CD14-positive monocyte (primary cell): Measurements from ENCODE around the gene POLD3. TPM values are rescaled to one million over a fixed set of nuclear protein-coding genes. Genes with fewer than 3 reads are reported as not detected.

Source experiments
- DNase-seq, 3 donors: peaks; one replicate each; pipeline ENCODE4 v3.0.0-alpha.2; 2011 to 2022
- H2AFZ ChIP-seq: 2 replicates; pipeline ENCODE4 v1.6.0; 2012; ENCODE audit warnings: mild to moderate bottlenecking, low read depth, low read length, inconsistent platforms; ENCODE audit not compliant: insufficient read depth, poor library complexity, severe bottlenecking
- H3K27ac ChIP-seq, 2 donors: 1 replicate in 1 of 2; 2 replicates in 1 of 2; pipeline ENCODE4 v1.5.1; 2012 to 2013; ENCODE audit warnings: low read length in 2 of 2, control low read depth in 1 of 2, inconsistent platforms in 1 of 2, low read depth in 1 of 2, mild to moderate bottlenecking in 1 of 2
- H3K27me3 ChIP-seq, 2 donors: one replicate each; pipeline versions ENCODE4 v1.6.0 to v1.6.1; 2011 to 2013; ENCODE audit warnings: low read length in 2 of 2; ENCODE audit not compliant: control insufficient read depth in 2 of 2, insufficient read depth in 2 of 2
- H3K36me3 ChIP-seq, 2 donors: replicated peaks in 1 of 2; 1 replicate in 1 of 2; 2 replicates in 1 of 2; pipeline versions ENCODE4 v1.5.1 to v1.6.1; 2012 to 2013; ENCODE audit warnings: low read length in 2 of 2, control low read depth in 1 of 2, inconsistent platforms in 1 of 2, mild to moderate bottlenecking in 1 of 2; ENCODE audit not compliant: insufficient read depth in 2 of 2, control insufficient read depth in 1 of 2
- H3K4me1 ChIP-seq, 2 donors: 1 replicate in 1 of 2; 2 replicates in 1 of 2; pipeline versions ENCODE4 v1.5.1 to v1.6.1; 2012 to 2013; ENCODE audit warnings: low read length in 2 of 2, control low read depth in 1 of 2, inconsistent platforms in 1 of 2, mild to moderate bottlenecking in 1 of 2, moderate library complexity in 1 of 2; ENCODE audit not compliant: insufficient read depth in 2 of 2, control insufficient read depth in 1 of 2
- H3K4me2 ChIP-seq: replicated peaks from 2 replicates; pipeline ENCODE3; 2012; ENCODE audit warnings: low read length, moderate library complexity, mild to moderate bottlenecking; ENCODE audit not compliant: poor library complexity, severe bottlenecking; ENCODE audit errors: extremely low read depth
- H3K4me3 ChIP-seq, 3 experiments: fragments of 200-600 bp in 1 of 3; sonication (generic) in 1 of 3; replicated peaks in 1 of 3; 1 replicate in 2 of 3; 2 replicates in 1 of 3; pipeline ENCODE4 v1.5.1; 2011 to 2013; ENCODE audit warnings: low read length in 3 of 3, mild to moderate bottlenecking in 3 of 3, control low read depth in 2 of 3, low read depth in 2 of 3, inconsistent platforms in 1 of 3, moderate library complexity in 1 of 3
- H3K79me2 ChIP-seq: 2 replicates; pipeline ENCODE4 v1.6.0; 2012; ENCODE audit warnings: mild to moderate bottlenecking, control low read depth, inconsistent platforms, low read length, moderate library complexity; ENCODE audit not compliant: insufficient read depth
- H3K9ac ChIP-seq: 2 replicates; pipeline ENCODE4 v1.6.0; 2017; ENCODE audit warnings: low read length, mild to moderate bottlenecking; ENCODE audit not compliant: insufficient read depth, poor library complexity, severe bottlenecking
- H3K9me3 ChIP-seq, 2 donors: replicated peaks in 1 of 2; 1 replicate in 1 of 2; 2 replicates in 1 of 2; pipeline versions ENCODE4 v1.5.1 to v1.6.1; 2012 to 2013; ENCODE audit warnings: low read length in 2 of 2, control low read depth in 1 of 2; ENCODE audit not compliant: control insufficient read depth in 1 of 2, insufficient read depth in 1 of 2
- H4K20me1 ChIP-seq: 2 replicates; pipeline ENCODE4 v1.6.0; 2012; ENCODE audit warnings: mild to moderate bottlenecking, low read length, control low read depth, moderate library complexity; ENCODE audit not compliant: insufficient read depth
- H3K27ac Mint-ChIP-seq, 7 donors: one replicate each; pipeline ENCODE4 v1.8.0; 2020; ENCODE audit warnings: mild to moderate bottlenecking in 7 of 7, mixed read lengths in 7 of 7, moderate library complexity in 6 of 7, inconsistent platforms in 2 of 7
- H3K27me3 Mint-ChIP-seq, 3 donors: one replicate each; pipeline ENCODE4 v1.8.0; 2021 to 2022; ENCODE audit warnings: low read depth in 3 of 3, mild to moderate bottlenecking in 3 of 3, mixed read lengths in 3 of 3, moderate library complexity in 3 of 3, inconsistent platforms in 1 of 3
- H3K36me3 Mint-ChIP-seq, 2 donors: one replicate each; pipeline ENCODE4 v1.8.0; 2020; ENCODE audit warnings: mixed read lengths in 2 of 2, inconsistent platforms in 1 of 2, mild to moderate bottlenecking in 1 of 2
- H3K4me1 Mint-ChIP-seq: one replicate; pipeline ENCODE4 v1.8.0; 2020; ENCODE audit warnings: mild to moderate bottlenecking, mixed read lengths
- H3K4me3 Mint-ChIP-seq, 2 donors: one replicate each; pipeline ENCODE4 v1.8.0; 2020; ENCODE audit warnings: mild to moderate bottlenecking in 2 of 2, mixed read lengths in 2 of 2, moderate library complexity in 1 of 2
- H3K9me3 Mint-ChIP-seq, 7 donors: one replicate each; pipeline ENCODE4 v1.8.0; 2020 to 2022; ENCODE audit warnings: mixed read lengths in 7 of 7, mild to moderate bottlenecking in 6 of 7, moderate library complexity in 6 of 7, inconsistent platforms in 2 of 7
- CTCF ChIP-seq: fragments of 200-600 bp; IDR thresholded peaks from one replicate; pipeline ENCODE4 v1.8.0; 2022; ENCODE audit warnings: antibody characterized with exemption, mild to moderate bottlenecking
- WGBS: methylation state at CpG from one replicate; pipeline ENCODE4 v1.1.5; 2013; ENCODE audit warnings: missing lambda C conversion rate; ENCODE audit not compliant: insufficient coverage; 5-methylcytosine and 5-hydroxymethylcytosine counted together
- intact Hi-C, 2 donors: fragments of 100-400 bp; cut with micrococcal nuclease; formaldehyde crosslinking; loops; one replicate each; pipeline versions ENCODE4 v1.15.0 to v1.15.1; 2023
- polyA plus RNA-seq, 3 donors: library from polyadenylated mRNA; depleted of rRNA in 1 of 3; unstranded in 2 of 3; stranded (reverse) in 1 of 3; fragments of 300-500 nt in 2 of 3; fragments of >200 nt in 1 of 3; fragmentation: Illumina TruSeq in 2 of 3; gene quantifications; 1 replicate in 2 of 3; 2 replicates in 1 of 3; pipeline ENCODE4 v1.2.3, GENCODE V29; 2012 to 2021

POLD3 gene
- polyA plus RNA-seq, 3 donors: 11.3 to 29.9 (median 26.2) TPM

GRCh38 chr11:74559110-74559933 is 33.1 kb upstream of the POLD3 start:
- H3K27me3 Mint-ChIP-seq: peaks cover 0 to 4% (median 2%) of the 10 kb centered on the region in 3 donors
- H2AFZ ChIP-seq: no peak overlapping the region
- no peaks in the 10 kb centered on the region for H4K20me1 ChIP-seq
- intact Hi-C loops: no loop called here
- H3K27ac ChIP-seq: no peak overlapping the region
- no peak overlapping the region for H3K4me2 ChIP-seq
- no peaks in the 10 kb centered on the region for H3K4me1 Mint-ChIP-seq
- no peak overlapping the region for H3K4me3 Mint-ChIP-seq
- peaks cover 0 to 8% (median 5%) of the 10 kb centered on the region in 7 donors for H3K9me3 Mint-ChIP-seq
- no peak overlapping the region for H3K27ac Mint-ChIP-seq
- H3K9ac ChIP-seq: no peak overlapping the region
- no peaks in the 10 kb centered on the region for H3K27me3 ChIP-seq
- no peaks in the 10 kb centered on the region for H3K36me3 ChIP-seq
- DNase-seq: no peak
- no peaks in the 10 kb centered on the region for H3K36me3 Mint-ChIP-seq
- 87% methylated on average over 3 of the region's 7 CpGs for WGBS
- no peak for TF ChIP-seq CTCF
- H3K4me3 ChIP-seq: no peak overlapping the region
- H3K9me3 ChIP-seq: no peaks in the 10 kb centered on the region
- no peaks in the 10 kb centered on the region for H3K4me1 ChIP-seq
- no peaks in the 10 kb centered on the region for H3K79me2 ChIP-seq

- no peak overlapping the region for H3K4me3 ChIP-seq
- no peak overlapping the region for H3K27ac ChIP-seq
- H2AFZ ChIP-seq: no peak overlapping the region
- Mint-ChIP-seq H3K9me3 (peaks cover 0 to 8% (median 5%) of the 10 kb centered on the region in 7 donors), H3K4me1 (no peaks in the 10 kb centered on the region), H3K27ac (no peak overlapping the region), H3K36me3 (no peaks in the 10 kb centered on the region), H3K4me3 (no peak overlapping the region), H3K27me3 (peaks cover 0 to 4% (median 2%) of the 10 kb centered on the region in 3 donors)
- H3K4me2 ChIP-seq: no peak overlapping the region
- no CpG with 5 or more reads among the region's 2 CpGs for WGBS
- TF ChIP-seq CTCF: no peak
- no peaks in the 10 kb centered on the region for H3K9me3 ChIP-seq
- no peaks in the 10 kb centered on the region for H3K36me3 ChIP-seq
- DNase-seq: no peak
- H3K4me1 ChIP-seq: no peaks in the 10 kb centered on the region
- no peaks in the 10 kb centered on the region for H3K27me3 ChIP-seq
- no peak overlapping the region for H3K9ac ChIP-seq
- H4K20me1 ChIP-seq: no peaks in the 10 kb centered on the region
- no peaks in the 10 kb centered on the region for H3K79me2 ChIP-seq
- intact Hi-C loops: loop anchor here in 1 of 2 donors (10.0 kb wide), 1 partner anchor 305 kb away; no protein-coding TSS in a partner anchor
Observed at GRCh38 chr11:74559934-74560309, 32.5 kb upstream of the POLD3 start.
